OCI-M2 (cell line): Measurements from ENCODE around the gene HUNK.
"Not testable (repeated sequence)": the region's sequence is repeated elsewhere in the genome, so short reads cannot be mapped to it uniquely, and the experiment has no call there.

ENCODE experiments used
- DNase-seq: peaks from one replicate; lab custom pipeline; 2025; ENCODE audit not compliant: unreplicated experiment; lab: John Stamatoyannopoulos, UW

HUNK gene

GRCh38 chr21:31872452-31873274 is at the start of gene HUNK:
TSS of gene HUNK (plus strand) at chr21:31873020. CDS start at chr21:31873675, 655 bp downstream.
- DNase-seq = no peak

- DNase-seq = no peak
Measured at GRCh38 chr21:31829736-31830472, 42.9 kb upstream of the HUNK start.

GRCh38 chr21:31830701-31831100 is 42.1 kb upstream of the HUNK start:
- DNase-seq = no peak

GRCh38 chr21:31837041-31837440 is 35.8 kb upstream of the HUNK start:
- no peak for DNase-seq

- no peak for DNase-seq
Measured at GRCh38 chr21:31837618-31838390, 35.0 kb upstream of the HUNK start.

GRCh38 chr21:31838586-31839355 is 34.0 kb upstream of the HUNK start:
- DNase-seq = no peak

- DNase-seq = no peak
Measured at GRCh38 chr21:31844206-31844605, 28.6 kb upstream of the HUNK start.

- DNase-seq = no peak
Measured at GRCh38 chr21:31845151-31845729, 27.6 kb upstream of the HUNK start.

- no peak for DNase-seq
Measured at GRCh38 chr21:31846690-31847089, 26.1 kb upstream of the HUNK start.

GRCh38 chr21:31847761-31848160 is 25.1 kb upstream of the HUNK start:
- DNase-seq = no peak

GRCh38 chr21:31848326-31848985 is 24.4 kb upstream of the HUNK start:
- no peak for DNase-seq

GRCh38 chr21:31850886-31851285 is 21.9 kb upstream of the HUNK start:
- DNase-seq = no peak

- DNase-seq = no peak
Measured at GRCh38 chr21:31855180-31855579, 17.6 kb upstream of the HUNK start.

- DNase-seq = no peak
Measured at GRCh38 chr21:31857096-31857495, 15.7 kb upstream of the HUNK start.

- not testable (repeated sequence) for DNase-seq
Measured at GRCh38 chr21:31857631-31858030, 15.2 kb upstream of the HUNK start.

GRCh38 chr21:31860851-31861250 is 12.0 kb upstream of the HUNK start:
- DNase-seq = no peak

GRCh38 chr21:31862078-31862477 is 10.7 kb upstream of the HUNK start:
- DNase-seq = no peak

GRCh38 chr21:31865429-31865970 is 7.3 kb upstream of the HUNK start:
- DNase-seq = no peak

- DNase-seq = no peak
Measured at GRCh38 chr21:31866077-31866511, 6.7 kb upstream of the HUNK start.

GRCh38 chr21:31869750-31870149 is 3.1 kb upstream of the HUNK start:
- no peak for DNase-seq
